ENCODE data around the gene SBF2. TPM values are rescaled to one million over a fixed set of nuclear protein-coding genes. Genes with fewer than 3 reads are reported as not detected.

Gene SBF2
- total RNA-seq, 2 experiments from 2014 or later = 6.6 to 6.9 TPM

GRCh38 chr11:9739123-9739900 lies 554.7 kb downstream of the SBF2 start:
- CTCF ChIA-PET = interaction anchor here (2.2 kb wide), 1 partner anchor 9 kb away, joined by 5 read pairs; no protein-coding TSS in a partner anchor
- POLR2A ChIA-PET = no interaction called here

- ChIA-PET POLR2A (no interaction called here), CTCF (no interaction called here)
These were observed 555.3 kb downstream of the SBF2 start for GRCh38 chr11:9738707-9739106.

GRCh38 chr11:9738116-9738515 lies 555.9 kb downstream of the SBF2 start:
- CTCF ChIA-PET = no interaction called here
- POLR2A ChIA-PET = no interaction called here

- ChIA-PET POLR2A (no interaction called here), CTCF (no interaction called here)
These were observed 557.7 kb downstream of the SBF2 start for GRCh38 chr11:9736365-9736764.

- CTCF ChIA-PET = no interaction called here
- POLR2A ChIA-PET = no interaction called here
These were observed 558.1 kb downstream of the SBF2 start for GRCh38 chr11:9735919-9736318.

- ChIA-PET POLR2A (no interaction called here), CTCF (no interaction called here)
These were observed 558.8 kb downstream of the SBF2 start for GRCh38 chr11:9735236-9735635.

- ChIA-PET CTCF (interaction anchor here (1.6 kb wide), 1 partner anchor 25 kb away, joined by 4 read pairs; no protein-coding TSS in a partner anchor), POLR2A (no interaction called here)
These were observed 560.8 kb downstream of the SBF2 start for GRCh38 chr11:9733212-9733611.

GRCh38 chr11:9732453-9732852 lies 561.6 kb downstream of the SBF2 start:
- ChIA-PET CTCF (interaction anchor here (1.6 kb wide), 1 partner anchor 26 kb away, joined by 4 read pairs; no protein-coding TSS in a partner anchor), POLR2A (no interaction called here)

- ChIA-PET POLR2A (interaction anchor here (0.7 kb wide), 1 partner anchor 61 kb away, joined by 3 read pairs; no protein-coding TSS in a partner anchor), CTCF (no interaction called here)
These were observed 562.8 kb downstream of the SBF2 start for GRCh38 chr11:9731256-9731655.

Other genes with a start within 250 kb of the SBF2 start
- 1 to 10 TPM; 1.5 TPM for gene ADM, start 10.9 kb upstream of the SBF2 start, total RNA-seq
- 10 to 100 TPM; 10.5 to 13.0 TPM for gene AMPD3, start 161.0 kb upstream of the SBF2 start, total RNA-seq
- gene RNF141, start 247.0 kb upstream of the SBF2 start, total RNA-seq = 10 to 100 TPM; 17.1 to 21.0 TPM

All from activated CD8-positive, alpha-beta memory T cell treated with anti-CD3 and anti-CD28 coated beads for 36 hours (primary cell).